Measurements from ENCODE around the gene ARMC7.

- TF ChIP-seq CTCF (conservative IDR thresholded peaks at IDR 0.05; ENCODE audit: low read depth, low read length) (no peak), POLR2A (IDR thresholded peaks at IDR 0.05; ENCODE audit: low read depth, low read length) (no peak)
Observed at GRCh38 chr17:75096082-75096625, 13.6 kb upstream of the ARMC7 start.
